HG03457 (cell line): Measurements from ENCODE around the gene CD164.

ENCODE experiments used
- ATAC-seq: cut with Tn5 transposase; IDR thresholded peaks from one replicate; pipeline ENCODE4 v1.9.1; 2021; ENCODE audit warnings: moderate number of reproducible peaks; ENCODE audit not compliant: unreplicated experiment

CD164 gene

GRCh38 chr6:109381747-109382575 lies at the start of gene CD164:
Gene CD164 (minus strand): TSS chr6:109382467. CDS start chr6:109382378, 89 bp downstream.
- peak; percentile 36 for ATAC-seq

- ATAC-seq = no peak
These were observed 47.2 kb upstream of the CD164 start for GRCh38 chr6:109429496-109429895.

DNA sequence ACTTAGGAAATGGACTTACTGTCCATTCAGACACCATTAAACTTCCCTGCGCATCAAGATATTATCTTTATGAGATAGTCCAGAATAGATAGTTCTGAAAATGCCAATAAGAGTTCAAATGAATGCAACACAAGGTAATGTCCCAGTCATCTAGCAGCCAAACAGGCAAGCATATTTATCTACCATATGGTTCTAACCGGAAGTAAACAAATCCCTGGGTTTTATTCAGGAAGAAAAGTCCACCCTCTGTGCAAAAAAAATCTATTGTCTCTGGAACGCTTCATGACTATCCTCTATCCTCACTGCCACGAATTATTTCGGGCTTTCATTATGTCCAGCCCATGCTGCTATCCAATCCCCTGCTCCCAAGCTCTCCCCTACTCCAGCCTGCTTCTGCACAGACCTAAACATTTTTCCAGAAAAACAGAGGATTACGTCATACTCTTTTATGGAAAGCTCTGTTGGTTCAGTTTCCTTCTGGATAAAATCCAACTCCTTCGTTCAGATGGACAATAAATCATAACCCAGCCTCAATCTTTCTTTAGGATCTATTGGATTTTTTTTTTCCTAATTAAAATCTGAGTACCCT lies 46.7 kb upstream of the CD164 start:
- ATAC-seq = no peak

DNA sequence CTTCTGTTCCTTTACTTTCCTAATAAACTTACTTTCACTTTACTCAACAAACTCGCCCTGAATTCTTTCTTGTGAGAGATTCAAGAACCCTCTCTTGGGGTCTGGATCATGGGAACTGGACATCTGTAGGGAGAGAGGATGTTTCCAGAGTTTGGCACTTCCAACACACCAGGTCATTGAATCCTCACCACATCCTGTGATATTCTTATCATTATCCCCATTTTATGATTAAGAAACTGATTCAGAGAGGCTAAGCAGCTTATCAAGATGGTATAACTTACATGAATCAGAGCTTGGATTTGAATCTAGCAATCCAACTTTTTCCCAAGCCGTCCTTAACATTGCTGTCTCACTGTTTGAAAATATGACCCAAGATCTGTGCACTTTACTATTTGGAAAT lies 42.7 kb upstream of the CD164 start:
- ATAC-seq = no peak

GRCh38 chr6:109421184-109421583 lies 38.9 kb upstream of the CD164 start:
- ATAC-seq = no peak

DNA sequence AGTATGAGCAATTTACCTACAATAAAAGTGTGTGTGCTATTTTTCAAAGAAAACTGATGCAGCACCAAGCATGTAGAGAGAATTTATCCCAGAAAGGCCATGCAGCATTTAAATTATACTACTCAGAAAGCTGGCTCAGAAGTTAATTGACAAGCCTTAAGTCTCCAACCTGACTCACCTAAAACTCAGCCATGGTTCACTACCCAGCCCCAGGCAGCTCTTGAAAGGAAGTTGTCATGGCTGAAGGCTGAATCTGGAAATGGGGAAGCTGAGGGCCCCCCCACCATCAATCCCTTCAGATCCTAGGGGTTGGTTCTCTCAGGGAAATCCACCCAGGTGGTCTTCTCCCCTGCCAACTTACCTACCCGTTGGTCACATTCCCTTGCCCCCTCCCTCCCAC lies 38.5 kb upstream of the CD164 start:
- ATAC-seq = no peak

GRCh38 chr6:109417646-109418045 lies 35.4 kb upstream of the CD164 start:
- ATAC-seq = no peak

GRCh38 chr6:109411034-109411433 lies 28.8 kb upstream of the CD164 start:
- no peak for ATAC-seq

DNA sequence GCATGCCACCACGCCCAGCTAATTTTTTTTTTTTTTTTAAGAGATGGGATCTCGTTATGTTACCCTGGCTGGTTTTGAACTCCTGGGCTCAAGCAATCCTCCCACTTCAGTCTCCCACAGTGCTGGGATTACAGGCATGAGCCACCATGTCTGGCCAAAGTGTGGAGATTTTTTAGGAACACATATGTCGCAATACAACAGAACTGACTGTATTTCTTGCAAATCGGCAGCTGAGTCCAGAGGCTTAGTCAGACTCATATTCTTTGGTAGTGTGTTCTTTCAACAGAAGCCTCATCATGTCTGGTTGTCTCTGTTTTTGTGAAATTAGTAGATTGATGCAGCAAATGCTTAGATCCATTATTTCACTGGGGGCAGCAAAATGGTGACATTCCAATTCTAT lies 23.9 kb upstream of the CD164 start:
- no peak for ATAC-seq

DNA sequence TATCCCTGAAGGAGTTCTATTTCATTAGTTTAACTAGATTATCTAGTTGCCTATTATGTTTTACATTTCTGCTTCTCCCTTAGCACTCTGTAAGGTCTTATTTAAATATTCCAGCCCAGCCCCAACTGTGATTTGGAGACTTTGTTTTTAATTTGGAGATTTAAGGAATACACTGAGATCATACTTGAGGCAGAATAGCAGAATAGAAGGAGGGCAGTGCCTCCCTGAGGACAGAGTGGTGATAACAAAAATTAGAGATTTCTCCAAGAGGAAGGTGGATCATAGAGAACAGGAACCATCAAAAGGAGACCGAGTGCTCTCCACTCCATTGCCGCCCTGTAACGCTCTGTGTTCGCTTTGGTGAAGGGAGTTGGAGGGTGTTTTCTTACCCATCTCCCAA lies 14.8 kb upstream of the CD164 start:
- ATAC-seq = no peak

DNA sequence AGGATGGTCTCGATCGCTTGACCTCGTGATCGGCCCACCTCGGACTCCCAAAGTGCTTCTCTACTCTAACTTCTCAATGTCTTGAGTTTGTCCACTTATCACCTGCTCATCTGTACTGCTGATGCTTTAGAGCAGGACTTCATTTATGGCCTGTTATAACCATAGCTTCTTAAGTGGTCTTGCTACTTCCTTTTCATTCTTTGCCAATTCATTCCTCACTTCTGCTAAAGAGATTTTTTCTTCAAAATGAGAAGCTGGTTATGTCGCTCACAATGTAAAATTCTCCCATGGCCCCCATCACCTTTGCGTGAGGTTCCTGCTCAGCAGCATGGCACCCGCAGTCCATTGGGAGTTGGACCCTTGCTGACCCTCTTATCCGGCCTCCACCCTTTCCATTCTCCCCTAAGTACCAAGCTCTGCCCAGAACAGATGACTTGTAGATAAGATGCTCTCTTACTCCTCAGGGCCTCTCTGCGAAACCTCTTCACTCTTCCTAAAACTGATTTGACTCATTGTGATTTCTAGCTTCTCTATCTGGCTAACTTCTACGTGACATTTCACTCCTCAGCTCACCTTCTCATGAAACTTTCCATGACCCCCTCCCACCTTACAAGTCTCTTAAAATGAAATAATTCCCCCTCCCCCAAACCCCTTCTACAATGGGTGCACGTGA lies 13.9 kb upstream of the CD164 start:
- no peak for ATAC-seq

DNA sequence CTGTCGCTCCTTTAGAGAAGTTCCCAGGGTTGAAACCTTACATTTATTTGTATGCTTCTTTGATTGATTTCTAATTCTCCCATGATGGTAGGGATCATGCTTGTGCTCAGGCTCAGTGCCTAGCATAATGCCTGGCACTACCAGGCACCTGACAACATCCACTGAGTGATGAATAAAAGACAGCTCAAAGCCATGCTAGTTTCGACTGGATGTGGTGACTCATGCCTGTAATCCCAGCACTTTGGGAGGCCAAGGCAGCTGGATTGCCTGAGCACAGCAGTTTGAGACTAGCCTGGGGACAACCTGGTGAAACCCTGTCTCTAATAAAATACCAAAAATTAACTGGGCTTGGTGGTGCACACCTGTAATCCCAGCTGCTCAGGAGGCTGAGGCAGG lies 11.6 kb upstream of the CD164 start:
- no peak for ATAC-seq

DNA sequence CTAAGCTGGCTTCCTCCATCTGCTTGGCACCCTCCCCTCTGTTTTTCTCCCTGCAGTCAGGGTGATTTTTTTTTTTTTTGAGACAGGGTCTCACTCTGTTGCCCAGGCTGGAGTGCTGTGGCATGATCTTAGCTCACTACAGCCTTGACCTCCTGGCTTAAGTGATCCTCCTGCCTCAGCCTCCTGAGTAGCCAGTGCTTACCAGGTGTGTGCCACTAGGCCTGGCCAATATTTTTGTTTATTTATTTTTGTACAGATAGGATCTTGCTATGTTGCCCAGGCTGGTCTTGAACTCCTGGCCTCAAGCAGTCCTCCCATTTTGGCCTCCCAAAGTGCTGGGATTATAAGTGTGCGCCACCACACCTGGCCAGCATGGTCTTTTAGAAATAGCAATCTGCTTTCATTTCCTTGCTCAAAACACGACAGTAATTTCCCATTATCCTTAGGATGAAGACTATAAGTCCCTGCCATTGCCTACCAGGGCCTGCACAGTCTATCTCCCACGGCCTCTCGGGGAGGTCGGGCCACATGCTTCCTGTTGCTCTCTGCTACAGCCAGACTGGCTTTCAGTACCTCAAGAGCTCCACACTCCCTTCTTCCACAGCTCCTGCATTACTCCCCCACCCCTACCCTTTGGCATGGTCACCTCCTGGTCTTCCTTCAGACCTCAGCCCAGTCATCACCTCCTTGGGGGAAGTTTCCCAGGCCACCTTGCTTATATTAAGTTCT lies 11.1 kb upstream of the CD164 start:
- no peak for ATAC-seq

DNA sequence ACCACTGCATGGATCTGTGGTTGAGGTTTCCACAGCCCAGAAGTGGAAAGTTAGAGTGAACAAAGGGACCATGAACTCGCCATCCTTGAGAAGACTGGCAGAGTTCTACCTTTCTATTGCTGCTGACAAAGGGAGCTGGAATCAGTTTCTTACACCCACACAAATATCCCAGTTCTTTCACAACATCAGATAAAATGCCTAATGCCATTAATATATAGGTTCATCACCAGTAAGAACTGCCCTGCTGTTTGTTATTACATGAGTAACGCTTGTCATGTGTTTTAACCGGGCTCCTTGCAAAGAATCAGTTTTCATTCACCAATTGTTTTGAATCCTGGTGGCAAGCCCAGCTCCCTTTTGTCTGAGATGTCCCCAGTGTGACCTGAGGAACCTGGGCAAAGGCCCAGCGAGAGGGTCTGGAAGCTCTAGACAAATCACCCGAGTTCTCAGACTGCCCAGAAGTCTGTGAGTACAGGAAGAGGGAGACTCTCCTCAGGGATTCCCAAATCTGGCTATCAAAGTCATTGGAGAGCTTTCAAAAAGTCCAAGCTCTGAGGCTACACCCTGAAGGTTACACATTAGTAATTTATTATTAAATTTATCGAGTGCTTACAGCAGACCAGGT lies 7.5 kb upstream of the CD164 start:
- no peak for ATAC-seq

- no peak for ATAC-seq
These were observed 6.0 kb upstream of the CD164 start for GRCh38 chr6:109388265-109388664.

DNA sequence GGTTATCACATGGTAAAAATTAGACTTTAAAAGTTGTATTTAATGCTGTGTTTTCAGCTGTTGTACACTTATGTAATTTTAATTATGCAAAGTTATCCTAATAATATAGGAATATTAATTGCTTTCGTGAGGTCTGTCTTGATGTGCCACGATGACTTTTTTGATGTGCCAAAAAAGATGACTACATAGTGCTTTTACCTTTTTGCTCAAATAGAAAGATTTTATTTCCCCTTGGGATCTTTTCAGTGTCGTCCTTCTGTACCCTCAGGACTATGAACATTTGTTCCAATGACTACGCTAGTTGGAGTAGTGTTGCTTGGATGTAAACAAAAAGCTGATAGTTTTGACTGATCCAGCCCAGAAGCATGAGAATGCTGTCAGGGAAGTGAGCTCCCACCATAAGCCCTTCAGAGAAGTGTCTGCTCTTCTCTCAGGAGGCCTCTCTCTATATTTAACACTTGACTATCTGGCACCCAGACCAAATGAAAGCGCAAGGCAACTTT lies 1.2 kb upstream of the CD164 start:
- ATAC-seq = no peak

GRCh38 chr6:109382576-109383437 lies 540 bp upstream of the CD164 start:
- ATAC-seq = peak; percentile 56

- ATAC-seq = no peak
These were observed 1.1 kb downstream of the CD164 start for GRCh38 chr6:109381061-109381746.

GRCh38 chr6:109379711-109380110 lies 2.6 kb downstream of the CD164 start:
- ATAC-seq = no peak
